GM18511 (cell line): ENCODE measurements around the gene PPP1R16B.

Experiments
- ATAC-seq: cut with Tn5 transposase; IDR thresholded peaks from one replicate; pipeline ENCODE4 v1.9.1; 2021; ENCODE audit warnings: mild to moderate bottlenecking, moderate library complexity; ENCODE audit not compliant: unreplicated experiment

PPP1R16B gene

DNA sequence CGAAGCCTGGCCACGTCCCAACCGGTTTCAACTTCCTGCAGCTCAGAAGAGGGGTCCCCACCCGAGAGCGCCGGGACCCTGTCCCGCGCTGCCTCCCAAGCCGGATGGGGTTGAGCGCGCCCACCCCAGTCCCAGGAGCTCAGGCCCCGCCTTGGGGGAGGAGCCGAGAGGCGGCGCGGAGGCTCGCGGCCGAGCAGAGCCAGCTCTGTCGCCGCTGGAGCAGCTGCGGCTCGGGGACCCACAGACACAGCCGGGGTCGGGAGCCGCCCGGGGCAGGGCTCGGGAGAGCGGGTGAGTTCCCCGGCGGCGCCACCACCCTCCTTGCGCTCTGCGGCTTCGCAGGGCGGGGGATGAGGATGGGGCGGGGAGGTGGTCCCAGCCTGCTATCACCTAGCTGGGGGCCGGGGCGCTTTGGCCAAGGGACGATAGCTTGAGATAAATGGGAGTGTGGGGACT, at the start of gene PPP1R16B:
Gene PPP1R16B, plus strand, starts transcription at position 196 of the 456 bp plus-strand sequence. CDS start 30,229 bp downstream, outside the sequence.
- ATAC-seq: peak; percentile 63

DNA sequence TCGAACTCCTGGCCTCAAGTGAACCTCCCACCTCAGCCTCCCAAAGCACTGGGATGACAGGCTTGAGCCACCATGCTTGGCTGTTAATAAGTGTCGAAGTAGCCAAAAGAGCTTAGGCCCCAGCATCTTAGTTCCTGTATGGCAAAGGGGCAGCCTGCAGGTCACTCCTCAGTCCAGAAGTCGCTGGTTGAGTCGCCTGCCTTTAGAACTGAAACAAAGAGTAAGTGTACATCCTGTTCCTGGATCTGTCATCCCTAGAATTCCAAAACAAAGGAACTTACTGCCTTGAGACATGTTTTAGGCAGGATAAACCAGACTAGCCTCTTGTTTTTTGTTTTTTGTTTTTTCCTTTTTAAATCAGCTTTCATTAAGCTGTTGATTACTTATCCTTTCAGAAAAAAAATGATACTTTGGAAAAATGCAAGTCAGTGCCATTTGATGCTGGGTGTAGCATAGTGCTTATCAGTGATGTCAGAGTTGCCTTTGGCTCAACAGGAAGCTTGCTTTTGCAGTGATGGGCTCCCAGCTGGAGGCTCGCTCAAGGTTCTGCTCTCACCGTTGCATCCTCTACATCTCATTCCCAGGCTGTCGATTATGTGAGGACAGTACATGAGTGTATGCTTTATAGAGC, 48.2 kb upstream of the PPP1R16B start:
- no peak for ATAC-seq

DNA sequence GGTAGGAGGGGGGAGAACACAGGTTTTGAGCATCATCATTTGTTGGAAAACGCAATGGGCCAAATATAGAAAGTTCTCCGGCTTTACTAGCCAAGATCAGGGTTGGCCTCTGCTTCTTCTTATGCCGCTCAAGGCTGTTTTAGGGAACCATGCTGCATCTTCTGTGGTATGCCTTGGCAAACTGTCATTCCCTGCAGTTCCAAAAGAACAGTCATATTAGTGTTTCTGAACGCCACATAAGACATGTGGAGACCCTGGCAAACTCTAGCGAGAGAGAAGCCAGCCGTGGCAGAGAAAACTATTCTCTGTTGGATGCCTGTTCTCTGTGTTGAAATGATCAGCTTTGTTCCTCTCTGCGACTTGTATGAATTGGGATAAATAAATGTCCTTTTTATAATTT, 46.4 kb upstream of the PPP1R16B start:
- ATAC-seq: no peak

DNA sequence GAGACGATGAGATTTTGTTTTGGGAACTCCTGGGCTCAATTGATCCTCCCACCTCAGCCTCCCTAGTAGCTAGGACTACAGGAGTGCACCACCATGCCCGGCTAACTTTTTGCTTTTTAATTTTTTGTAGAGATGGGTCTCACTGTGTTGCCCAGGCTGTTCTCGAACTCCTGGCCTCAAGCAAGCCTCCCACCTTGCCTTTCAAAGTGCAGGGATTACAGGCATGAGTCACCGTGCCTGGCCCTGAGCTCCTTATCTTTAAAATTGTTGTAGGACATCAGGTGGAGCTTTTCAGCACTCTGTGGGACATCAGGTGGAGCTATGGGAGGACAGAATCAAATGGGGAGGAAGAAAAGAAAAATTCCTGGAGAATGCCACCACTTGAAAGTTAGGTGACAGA, 44.5 kb upstream of the PPP1R16B start:
- ATAC-seq: no peak

DNA sequence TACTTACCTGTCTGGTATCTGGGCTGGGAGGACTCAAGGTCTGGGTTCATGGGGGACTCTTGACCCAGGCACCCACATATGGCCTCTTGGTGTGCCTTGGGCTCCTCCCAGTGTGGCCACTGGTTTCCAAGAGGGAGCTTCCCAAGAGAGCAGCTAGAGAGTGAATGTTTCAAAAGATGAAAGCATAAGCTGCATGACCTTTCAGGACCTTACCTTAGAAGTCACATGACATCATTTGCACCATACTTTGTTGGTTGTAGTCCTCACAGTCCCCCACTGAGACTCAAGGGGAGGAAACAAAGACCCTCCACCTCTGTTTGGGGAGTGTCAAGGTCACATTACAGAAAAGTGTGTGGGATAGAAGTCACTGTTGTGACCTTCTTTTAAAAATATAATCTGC, 43.3 kb upstream of the PPP1R16B start:
- ATAC-seq: no peak

DNA sequence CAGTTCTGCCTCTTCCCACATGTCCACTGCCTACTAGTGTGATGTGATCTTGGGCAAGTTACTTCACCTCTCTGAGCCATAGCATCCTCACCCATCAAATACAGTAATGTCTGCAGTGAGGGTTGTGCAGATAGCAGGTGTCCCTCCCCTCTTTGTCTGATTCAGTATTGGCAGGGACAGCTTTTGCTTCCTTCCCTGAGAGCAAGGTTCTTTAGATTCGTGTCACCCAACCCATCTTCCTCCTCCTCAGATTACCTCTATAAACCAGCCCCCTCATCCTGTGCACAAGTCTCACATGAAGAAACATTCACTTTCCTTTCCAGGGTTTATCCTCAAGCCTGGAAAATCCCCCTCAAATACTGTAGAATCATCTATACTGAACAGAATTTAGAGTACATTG, 41.9 kb upstream of the PPP1R16B start:
- ATAC-seq: no peak

DNA sequence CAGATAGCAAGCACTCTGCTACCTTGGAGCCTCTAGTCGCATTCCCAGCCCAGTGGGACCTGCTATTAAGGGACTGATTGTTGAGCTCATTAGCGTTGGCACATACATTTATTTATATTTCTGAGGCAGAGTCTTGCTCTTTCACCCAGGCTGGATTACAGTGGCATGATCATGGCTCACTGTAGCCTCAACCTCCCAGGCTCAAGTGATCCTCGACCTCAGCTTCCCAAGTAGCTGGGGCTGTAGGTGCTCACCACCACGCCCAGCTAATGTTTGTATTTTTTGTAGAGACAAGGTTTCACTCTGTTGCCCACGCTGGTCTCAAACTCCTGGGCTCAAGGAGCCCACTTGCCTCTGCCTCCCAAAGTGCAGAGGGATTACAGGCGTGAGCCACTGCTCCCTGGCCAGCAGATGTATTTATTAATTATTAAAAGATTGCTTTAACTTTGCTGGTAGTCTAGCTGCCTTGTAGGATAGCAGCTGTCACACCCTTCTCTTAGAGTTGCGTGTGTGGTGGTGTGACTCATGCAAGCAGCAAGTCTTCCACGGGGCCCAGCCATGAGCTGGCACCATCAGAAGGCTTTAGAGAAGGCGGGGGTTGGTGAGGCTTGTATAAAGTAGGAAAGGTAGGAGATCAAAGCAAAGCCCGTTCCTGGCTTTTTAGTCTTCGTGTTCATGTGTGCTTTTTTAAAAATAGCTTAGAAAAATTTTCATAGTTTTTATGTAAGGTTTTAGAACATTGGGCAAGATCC, 40.8 kb upstream of the PPP1R16B start:
- no peak for ATAC-seq

DNA sequence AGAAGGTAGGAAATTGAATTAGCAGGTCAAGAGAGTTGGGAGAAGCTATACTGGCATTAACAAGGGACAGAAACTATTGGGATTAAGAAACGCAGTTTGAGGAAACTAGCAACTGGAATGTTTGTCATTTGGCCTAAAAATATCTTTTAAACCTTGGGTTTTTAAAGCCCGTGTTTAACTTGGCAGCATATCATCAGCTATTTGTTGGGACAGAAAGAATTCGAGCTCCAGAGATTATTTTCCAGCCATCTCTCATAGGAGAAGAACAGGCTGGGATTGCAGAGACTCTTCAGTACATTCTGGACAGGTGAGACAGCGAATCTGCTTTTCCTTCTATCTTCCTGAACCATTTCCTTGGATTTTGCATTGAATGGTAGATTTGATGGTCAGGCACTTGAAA, 39.4 kb upstream of the PPP1R16B start:
- no peak for ATAC-seq

DNA sequence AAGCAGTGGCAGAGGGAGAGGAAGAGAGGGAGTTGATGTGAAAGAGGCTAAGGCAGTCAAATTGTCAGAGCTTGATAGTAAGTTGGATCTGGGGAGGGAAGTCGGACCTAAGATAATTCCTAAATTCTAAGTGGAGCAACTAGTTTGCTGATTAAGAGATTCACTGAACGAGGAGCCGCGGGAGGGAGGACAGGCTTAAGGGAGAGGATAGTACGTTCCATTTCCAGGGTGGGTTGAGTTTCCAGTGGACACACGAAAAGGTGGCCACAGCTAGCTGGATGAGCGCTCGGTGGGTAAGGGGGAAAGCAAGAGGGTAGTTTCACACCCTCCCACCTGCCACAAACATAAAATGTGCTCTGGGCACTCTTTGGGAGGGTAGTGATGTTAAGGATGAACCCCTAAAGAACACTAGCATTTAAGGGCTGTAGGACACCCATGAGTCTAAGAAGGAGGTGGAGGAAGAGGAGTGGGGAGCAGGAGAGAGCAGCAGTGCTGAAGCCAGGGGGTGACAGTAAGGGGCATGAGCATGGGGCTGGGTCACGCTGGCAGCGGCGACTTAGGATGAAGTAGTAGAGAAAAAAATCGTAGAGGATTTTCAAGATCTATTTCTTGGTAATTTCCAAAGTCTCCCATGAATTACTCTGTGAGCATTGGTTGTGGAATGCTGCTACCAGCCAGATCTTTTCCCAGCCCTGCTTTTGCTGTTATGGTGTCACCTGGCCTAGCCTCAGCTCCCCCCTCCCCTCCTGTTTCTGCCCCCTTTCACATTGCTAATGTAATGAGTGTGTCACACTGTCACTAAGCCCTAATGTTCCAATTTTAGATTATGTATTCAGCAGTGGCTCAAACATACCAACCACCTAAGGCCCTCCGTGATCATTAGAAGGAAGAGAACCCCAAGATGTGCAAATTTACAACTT, 35.9 kb upstream of the PPP1R16B start:
- no peak for ATAC-seq

DNA sequence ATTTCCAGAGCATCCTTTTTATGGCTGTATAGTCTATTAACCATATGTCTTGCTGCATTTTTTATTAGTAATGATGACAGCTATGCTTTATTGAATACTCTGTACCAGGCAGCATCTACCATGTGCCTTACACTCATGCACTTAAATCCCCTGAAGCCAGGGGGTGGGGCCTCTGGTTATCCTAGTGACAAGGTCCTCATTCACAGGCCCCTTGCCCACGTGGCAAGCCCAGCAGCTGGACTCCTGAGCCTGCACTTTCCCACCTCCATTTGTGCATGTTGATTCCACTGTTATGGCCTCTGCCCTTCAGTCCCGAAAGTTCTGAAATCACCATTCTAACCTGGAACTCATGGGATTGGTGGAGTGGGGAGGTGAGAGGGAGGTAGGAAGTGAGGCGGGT, 35.0 kb upstream of the PPP1R16B start:
- ATAC-seq: no peak

DNA sequence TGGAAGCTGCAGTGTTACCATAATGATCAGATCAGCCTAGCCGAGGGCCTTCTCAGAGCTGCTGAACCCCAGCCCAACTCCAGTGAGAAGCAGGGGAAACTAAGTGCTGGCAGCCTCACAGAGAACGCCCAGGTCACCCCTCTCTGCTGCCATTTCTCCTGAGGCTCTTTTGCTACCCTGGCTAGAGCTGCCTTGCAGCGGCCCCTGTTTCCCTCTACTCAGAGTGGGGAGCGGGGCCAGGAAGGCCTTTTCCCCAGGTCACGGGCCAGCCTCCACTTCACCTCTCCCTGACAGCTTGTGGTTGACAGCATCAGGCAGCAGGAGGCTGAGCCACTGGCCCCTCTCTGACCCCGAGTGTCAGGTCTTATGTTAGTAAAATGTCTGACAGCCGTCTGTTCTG, 34.5 kb upstream of the PPP1R16B start:
- no peak for ATAC-seq

DNA sequence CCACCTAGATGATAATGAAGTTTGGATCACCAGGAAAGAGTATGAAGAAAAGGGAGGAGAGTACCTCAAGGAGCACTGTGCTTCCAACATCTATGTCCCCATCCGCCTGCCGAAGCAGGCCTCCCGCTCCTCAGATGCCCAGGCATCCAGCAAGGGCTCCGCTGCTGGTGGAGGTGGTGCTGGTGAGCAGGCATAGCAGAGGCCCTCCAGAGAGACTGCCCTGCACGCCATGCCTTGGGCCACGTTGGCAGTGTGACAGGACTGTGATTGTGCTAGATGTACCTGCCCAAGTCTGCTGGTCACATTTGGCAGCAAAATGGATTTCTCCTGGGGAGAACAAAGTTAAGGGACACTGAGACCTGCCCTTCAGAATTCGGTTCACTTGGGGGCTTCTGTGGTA, 33.9 kb upstream of the PPP1R16B start:
- no peak for ATAC-seq

DNA sequence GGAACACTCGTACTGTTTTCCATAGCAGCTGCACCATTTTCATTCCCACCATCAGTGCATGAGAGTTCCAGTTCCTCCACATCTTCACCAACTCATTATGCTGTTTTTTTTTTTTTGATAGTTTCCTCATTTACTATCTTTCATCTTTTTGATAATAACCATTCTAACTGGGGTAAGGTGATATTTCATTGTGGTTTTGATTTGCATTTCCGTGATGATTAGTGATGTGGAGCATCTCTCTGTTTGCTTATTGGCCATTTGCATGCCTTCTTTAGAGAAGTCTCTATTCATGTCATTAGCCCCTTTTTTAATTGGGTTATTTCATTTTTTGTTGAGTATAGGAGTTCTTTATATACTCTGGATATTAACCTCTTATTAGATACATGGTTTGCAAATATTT, 31.3 kb upstream of the PPP1R16B start:
- ATAC-seq: no peak

DNA sequence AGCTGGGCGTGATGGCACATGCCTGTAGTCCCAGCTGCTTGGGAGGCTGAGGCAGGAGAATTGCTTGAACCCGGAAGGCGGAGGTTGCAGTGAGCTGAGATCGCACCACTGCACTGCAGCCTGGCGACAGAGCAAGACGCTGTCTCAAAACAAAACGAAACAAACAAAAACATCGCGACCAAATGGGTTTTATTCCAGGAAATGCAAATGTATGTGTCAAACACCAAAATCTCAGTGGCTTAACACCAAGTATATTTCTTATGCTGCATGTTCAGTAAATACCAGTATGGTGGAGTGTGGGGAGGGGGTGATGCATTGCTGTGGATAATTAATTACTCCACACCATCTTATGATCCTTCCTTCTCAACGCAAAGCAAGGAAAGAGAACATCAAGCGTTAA, 29.1 kb upstream of the PPP1R16B start:
- ATAC-seq: no peak

DNA sequence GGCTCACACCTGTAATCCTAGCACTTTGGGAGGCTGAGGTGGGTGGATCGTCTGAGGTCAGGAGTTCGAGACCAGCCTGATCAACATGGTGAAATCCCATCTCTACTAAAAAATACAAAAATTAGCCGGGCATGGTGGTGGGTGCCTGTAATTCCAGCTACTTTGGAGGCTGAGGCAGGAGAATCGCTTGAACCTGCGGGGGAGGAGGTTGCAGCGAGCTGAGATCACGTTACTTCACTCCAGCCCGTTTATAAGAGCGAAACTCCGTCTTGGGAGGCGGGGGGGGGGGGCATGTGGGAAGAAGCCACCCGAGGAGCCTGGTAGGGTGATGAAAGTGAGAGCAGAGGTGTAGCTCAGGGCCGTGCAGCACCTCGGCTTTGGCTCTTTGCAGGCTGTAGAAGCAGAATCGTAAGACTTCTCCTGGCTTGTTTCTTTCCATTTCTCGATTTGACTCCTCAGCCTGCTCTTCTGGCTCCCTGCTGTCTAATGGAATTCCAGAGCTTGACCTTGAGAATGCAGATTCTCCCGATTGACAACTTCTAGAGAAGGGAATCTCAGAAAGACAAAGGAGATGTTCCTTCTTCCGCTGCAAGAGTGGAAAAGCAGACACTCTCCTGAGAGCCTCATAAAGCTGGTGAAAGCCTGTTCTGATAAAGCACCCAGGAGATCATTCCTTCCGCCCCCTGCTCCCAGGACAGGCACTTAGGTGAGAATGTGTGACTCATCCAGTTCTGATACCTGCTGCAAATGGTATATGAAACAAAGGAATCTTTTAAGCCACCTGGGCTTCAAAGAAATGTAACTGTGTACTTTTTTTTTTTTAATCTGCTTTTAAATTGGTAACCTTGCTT, 26.0 kb upstream of the PPP1R16B start:
- no peak for ATAC-seq

DNA sequence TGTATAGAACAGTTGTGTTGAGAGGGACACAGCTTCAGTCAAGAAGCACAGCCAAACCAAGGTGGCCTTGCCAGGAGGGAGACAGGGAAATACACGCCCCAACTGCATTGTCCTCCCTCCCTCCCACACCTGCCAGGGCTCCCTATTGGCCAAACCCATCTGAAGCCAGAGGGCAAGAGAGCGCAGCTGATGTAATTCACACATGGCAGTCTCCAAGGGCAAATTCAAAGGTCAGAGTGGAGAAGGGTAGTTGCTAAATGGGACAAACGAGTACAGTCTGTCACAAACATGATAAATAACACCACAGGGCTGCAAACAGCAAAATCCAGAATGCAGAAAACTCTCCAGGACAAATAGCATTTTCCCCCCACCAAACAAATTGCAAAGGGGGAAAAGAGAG, 23.2 kb upstream of the PPP1R16B start:
- ATAC-seq: no peak

DNA sequence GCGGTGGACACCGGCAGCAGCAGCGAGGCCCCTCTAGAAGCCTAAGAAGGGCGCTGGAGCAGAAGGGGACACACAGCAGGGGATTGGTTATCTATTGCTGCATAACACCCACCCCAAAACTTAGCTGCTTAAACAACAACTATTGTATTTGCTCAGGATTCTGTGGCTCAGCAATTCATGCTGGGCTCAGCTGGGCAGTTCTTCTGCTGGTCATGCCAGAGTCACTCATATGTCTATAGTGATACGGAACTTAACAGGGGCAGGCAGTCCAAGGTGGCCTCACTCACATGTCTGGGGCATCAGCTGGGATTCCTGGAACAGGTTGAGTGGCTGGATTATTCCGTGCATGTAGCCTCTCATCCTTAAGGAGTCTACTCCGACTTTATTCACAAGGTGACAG, 17.6 kb upstream of the PPP1R16B start:
- ATAC-seq: no peak

DNA sequence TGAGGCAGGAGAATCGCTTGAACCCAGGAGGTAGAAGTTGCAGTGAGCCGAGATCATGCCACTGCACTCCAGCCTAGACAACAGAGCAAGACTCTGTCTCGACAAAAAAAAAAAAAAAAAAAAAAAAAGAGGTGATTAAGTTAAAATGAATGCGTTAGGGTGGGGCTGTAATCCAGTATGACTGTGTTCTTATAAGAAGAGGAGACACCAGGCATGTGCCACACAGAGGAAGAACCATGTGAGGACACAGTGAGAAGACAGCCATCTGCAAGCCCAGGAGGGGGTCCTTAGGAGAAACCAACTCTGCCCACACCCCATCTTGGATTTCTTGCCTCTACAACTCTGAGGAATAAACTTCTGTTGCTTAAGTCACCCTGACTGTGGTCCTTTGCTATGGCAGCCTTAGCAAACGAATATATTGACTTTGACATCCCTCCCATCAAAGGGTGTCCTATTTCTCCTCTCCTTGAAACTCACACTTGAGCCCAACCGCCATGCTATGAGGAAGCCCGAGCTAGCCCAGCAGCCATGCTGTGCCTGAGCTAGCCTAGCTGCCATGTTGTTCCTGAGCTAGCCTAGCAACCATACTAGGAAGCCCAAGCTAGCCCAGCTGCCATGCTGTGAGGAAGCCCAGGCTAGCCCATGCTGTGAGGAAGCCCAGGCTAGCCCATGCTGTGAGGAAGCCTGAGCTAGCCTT, 15.8 kb upstream of the PPP1R16B start:
- ATAC-seq: no peak

DNA sequence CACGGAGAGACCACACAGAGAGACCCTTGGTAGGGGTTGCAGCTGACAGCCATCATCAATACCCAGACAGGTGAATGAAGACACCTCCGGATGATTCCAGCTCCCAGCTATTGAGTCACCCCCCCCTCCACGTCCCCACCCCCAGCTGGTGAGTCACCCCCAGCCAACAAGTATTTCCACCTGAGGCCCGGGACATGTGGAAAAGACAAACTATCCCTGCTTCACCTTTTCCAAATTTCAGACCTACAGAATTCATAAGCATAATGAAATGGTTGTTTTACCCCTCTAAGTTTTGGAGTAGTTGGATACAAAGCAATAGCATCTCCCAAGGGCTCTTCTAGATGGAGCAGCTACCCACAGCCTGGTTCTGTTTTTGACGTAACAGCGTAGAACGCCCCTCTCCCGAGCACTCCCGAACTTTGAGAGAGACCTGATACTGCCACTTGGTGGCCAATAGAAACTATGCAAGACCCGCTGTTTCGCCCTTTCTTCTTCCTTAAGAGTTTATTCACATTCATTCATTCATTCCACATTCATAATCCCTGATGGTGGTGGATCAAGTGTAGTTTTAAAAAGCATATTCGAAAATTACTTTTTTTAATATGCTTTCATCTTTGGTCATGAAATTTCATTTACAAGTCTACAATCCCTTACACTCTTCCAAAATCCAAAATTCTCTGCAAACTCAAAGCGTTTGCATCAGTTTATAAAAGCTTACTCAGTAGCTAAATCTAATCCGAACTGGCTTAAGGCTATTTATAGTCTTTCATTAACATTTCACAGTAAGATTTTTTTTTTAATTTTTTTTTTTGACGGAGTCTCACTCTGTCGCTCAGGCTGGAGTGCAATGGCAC, 15.1 kb upstream of the PPP1R16B start:
- ATAC-seq: no peak
